Kidney glomerular epithelial cell (primary cell): Measurements from ENCODE around the gene ZDHHC17.
"Not testable (repeated sequence)": the region's sequence is repeated elsewhere in the genome, so short reads cannot be mapped to it uniquely, and the experiment has no call there.

Source experiments
- DNase-seq: peaks from one replicate; lab custom pipeline; 2025; lab: John Stamatoyannopoulos, UW

The ZDHHC17 gene, protein sequence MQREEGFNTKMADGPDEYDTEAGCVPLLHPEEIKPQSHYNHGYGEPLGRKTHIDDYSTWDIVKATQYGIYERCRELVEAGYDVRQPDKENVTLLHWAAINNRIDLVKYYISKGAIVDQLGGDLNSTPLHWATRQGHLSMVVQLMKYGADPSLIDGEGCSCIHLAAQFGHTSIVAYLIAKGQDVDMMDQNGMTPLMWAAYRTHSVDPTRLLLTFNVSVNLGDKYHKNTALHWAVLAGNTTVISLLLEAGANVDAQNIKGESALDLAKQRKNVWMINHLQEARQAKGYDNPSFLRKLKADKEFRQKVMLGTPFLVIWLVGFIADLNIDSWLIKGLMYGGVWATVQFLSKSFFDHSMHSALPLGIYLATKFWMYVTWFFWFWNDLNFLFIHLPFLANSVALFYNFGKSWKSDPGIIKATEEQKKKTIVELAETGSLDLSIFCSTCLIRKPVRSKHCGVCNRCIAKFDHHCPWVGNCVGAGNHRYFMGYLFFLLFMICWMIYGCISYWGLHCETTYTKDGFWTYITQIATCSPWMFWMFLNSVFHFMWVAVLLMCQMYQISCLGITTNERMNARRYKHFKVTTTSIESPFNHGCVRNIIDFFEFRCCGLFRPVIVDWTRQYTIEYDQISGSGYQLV

DNA sequence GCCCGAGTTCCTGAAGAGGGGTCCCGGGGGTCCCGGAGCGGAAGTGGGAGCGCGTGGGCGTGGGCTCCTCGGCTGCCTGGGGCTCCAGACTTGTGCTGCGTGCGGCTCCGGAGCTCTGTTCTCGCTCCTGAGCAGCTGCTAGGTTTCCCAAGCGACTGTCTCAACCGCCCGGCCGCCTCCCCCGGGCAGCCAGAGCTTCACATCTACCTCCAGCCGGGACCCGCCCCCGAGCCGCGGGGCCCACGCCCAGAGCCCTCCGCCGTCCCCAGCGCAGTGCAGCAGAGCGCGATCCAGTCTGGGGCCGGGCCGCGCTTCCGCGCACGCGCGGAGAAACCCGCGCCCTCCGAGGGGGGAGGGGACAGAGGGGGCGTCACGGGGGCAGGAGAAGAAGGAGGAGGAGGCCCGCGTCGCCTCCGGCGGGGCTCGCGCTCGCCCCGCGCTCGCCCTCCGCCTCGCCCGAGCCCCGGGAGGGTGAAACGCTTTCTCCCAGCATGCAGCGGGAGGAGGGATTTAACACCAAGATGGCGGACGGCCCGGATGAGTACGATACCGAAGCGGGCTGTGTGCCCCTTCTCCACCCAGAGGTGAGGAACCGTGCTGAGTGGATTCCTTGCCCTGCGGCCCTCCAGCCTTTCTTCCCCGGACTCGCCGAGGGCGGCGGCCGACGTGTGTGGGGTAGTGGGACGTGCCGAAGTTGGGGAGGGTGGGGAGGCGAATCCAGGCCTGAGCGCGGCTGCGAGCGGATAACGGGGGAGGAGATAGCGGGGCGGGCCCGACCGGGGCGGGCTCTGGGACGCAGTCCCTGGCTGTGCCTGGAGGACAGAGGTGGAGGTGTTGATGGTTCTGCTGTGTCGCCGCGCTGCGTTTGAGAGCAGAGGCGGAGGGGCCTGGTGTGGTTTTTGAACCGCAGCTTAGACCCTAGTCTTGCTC, at the start of gene ZDHHC17:
TSS of gene ZDHHC17 (plus strand) at position 370 of the 930 bp plus-strand sequence. CDS start at position 492, 122 bp downstream.
- DNase-seq, result peak; percentile 92

- no peak for DNase-seq
Measured at GRCh38 chr12:76714415-76714814, 49.5 kb upstream of the ZDHHC17 start.

DNA sequence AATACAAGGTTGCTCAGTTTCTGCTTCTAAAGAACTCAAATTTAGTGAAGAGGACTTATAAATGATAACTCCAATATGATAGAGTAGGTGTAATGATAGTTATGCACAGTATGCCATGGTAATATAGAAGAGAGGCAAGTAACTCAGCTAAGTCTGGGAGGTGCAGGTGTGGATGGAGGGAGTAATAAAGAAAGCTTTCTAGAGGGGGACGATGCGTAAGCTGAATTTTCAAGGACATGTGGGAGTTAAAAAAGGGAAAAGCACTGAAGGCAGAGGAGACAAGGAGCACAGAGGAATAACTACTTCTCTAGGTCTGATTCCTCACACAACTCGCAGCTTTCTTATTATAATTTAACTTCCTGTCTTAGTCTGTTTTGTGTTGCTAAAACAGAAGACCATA, 49.1 kb upstream of the ZDHHC17 start:
- DNase-seq, result no peak

DNA sequence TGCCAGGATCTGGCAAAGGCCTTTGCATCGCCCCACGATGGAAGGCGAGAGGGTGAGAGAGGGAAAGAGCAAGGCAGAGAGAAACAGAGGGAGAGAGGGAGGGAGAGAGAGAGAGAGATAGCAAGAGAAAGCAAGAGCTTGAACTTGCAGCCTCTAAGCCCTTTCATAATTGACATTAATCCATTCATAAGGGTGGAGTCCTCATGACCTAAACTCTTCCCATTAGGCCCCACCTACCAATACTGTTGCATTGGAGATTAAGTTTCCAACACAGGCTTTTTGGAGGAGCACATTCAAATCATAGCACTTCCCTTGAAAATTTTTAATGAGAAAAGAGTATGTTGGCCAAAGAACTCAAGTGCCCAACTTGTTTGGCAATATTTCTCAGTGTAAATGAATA, 48.6 kb upstream of the ZDHHC17 start:
- DNase-seq, result no peak

GRCh38 chr12:76717314-76717713, 46.6 kb upstream of the ZDHHC17 start:
- no peak for DNase-seq

DNA sequence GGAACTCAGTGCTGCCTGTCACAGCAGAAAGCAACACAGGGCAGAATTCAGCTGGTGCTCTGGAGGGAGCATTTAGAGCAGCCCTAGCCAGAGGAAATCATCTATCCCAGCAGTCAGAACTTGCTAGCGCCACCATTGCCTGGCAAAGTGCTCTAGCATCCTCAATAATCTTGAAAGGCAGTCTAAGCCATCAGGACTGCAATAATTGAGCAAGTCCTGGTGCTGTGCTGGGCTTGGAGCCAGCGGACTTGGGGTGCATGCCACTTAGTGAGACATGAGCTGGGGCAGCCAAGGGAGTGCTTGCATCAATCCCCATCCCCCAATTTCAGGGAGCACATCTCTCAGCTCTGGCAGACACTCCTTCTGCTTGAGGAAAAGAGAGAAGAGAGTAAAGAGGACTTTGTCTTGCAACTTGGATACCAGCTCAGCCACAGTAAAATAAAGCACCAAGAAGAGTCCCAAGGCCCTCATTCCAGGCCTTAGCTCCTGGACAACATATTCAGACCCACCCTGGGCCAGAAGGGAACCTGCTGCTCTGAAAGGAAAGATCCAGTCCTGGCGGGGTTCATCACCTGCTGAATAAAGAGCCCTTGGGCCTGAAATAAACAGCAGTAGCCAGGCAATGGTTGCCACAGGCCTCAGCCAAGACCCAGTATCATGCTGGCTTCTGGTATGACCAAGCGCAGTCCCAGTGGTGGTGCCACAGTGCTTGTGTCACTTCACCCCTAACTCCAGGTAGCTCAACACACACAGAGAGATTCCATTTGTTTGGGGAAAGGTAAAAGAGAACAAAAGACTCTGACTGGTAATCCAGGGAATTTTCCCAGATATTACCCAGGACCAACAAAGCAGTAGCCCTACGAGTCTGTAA, 44.5 kb upstream of the ZDHHC17 start:
- DNase-seq, result peak; percentile 20

DNA sequence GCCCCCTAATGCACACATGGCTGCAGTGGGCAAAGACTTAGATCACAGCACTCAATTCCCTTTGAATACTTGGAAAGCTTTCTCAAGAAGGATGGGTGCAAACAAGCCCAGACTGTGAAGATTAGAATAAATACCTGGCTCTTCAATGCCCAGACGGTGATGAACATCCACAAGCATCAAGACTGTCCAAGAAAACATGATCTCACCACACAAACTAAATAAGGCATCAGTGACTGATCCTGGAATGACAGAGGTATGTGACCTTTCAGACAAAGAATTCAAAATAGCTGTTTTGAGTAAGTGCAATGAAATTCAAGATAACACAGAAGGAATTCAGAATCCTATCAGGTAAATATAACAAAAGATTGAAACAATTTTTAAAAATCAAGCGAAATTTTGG, 43.8 kb upstream of the ZDHHC17 start:
- peak; percentile 96 for DNase-seq

DNA sequence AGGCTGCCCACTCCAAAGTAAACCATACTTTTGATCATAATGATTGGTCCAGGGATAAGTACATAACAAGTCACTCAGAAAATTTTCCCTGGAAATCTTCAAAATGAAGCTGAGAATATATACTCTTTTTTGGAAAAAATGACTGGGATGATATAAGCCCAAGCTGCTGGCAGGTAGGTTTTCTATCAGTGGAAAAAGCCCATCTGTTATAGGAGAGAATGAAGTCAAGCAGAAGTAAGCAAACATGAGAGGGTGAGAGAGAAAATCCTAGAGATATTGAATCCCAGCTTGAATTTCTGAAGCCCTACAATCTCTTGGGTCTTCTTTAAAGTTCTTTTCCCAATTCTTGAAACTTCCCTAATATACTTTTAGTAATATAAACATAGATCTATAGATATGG, 37.3 kb upstream of the ZDHHC17 start:
- no peak for DNase-seq

DNA sequence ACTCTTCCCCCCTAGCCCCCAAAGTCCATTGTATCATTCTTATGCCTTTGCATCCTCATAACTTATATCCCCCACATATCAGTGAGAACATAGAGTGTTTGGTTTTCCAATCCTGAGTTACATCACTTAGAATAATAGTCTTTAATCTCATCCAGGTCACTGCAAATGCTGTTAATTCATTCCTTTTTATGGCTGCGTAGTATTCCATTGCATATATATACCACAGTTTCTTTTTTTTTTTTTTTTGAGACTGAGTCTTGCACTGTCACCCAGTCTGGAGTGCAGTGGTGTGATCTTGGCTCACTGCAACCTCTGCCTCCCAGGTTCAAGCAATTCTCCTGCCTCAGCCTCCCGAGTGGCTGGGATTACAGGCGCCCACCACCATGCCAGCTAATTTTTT, 31.7 kb upstream of the ZDHHC17 start:
- not testable (repeated sequence) for DNase-seq

- DNase-seq, result not testable (repeated sequence)
Measured at GRCh38 chr12:76737689-76738088, 26.2 kb upstream of the ZDHHC17 start.

DNA sequence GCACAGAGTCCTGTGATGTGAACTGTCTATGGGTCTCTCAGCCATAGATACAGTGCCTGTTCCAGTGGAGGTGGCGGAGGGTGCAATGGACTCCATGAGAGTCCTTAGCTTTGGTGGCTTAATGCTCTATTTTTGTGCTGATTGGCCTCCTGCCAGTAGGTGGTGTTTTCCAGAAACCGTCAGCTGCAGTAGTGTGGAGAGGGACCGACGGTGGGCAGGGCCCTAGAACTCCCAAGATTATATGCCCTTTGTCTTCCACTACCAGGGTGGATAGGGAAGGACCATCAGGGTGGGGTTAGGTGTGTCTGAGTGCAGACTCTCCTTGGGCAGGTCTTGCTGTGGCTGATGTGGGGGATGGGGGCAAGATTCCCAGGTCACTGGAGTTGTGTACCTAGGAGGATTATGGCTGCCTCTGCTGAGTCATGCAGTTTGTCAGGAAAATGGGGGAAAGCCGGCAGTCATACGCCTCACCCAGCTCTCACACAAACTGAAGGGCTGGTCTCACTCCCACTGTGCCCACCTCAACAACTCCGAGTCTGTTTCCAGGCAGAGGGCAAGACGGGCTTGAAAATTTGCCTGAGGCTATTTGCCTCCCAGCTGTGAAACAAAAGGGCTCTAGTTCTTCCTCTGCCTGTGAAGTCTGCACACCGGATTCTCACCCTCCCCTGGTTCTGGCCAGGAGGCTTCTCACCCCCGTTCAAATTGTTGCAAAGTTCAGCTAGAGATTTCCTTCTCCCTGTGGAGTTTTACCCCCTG, 24.9 kb upstream of the ZDHHC17 start:
- DNase-seq, result no peak

- DNase-seq, result no peak
Measured at GRCh38 chr12:76739896-76740295, 24.0 kb upstream of the ZDHHC17 start.

DNA sequence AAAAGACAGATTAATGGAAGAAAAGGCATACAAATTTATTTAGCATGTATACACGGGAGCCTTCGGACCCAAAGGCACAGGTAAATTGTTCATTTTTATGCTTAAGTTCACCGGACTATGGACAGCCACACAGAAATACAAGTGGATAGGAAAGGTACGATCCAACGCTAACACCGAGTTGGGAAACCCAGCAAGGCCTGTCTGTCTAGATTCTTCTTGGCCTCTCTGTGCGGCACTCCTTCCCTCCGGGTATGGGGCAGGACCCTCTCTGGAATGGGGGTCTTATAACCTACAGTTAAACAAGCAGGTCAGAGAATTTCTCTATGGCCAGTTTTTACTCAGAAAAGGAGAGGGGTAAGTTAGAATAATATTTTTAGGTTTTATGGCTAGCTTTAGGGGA, 23.4 kb upstream of the ZDHHC17 start:
- no peak for DNase-seq

- DNase-seq, result no peak
Measured at GRCh38 chr12:76745343-76745742, 18.6 kb upstream of the ZDHHC17 start.

GRCh38 chr12:76746516-76746915, 17.4 kb upstream of the ZDHHC17 start:
- no peak for DNase-seq

DNA sequence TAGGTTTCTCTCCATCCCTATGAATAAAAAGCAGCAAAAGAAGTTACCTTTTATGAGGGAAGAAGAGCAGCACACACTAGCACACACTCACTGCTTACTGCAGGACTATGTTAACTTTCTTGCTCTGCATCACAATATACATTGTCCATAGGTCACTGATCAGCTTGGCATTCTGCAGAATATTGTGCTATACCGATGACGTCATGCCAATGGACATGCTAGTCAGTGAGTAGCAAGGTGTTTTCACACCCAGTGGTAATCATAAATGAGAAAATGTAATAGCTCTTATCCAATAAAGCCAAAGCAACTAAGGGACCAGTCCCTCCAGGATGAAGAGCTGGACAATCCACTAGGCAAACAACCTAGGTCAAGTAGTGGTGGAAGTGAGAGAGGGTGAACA, 16.7 kb upstream of the ZDHHC17 start:
- DNase-seq, result no peak

DNA sequence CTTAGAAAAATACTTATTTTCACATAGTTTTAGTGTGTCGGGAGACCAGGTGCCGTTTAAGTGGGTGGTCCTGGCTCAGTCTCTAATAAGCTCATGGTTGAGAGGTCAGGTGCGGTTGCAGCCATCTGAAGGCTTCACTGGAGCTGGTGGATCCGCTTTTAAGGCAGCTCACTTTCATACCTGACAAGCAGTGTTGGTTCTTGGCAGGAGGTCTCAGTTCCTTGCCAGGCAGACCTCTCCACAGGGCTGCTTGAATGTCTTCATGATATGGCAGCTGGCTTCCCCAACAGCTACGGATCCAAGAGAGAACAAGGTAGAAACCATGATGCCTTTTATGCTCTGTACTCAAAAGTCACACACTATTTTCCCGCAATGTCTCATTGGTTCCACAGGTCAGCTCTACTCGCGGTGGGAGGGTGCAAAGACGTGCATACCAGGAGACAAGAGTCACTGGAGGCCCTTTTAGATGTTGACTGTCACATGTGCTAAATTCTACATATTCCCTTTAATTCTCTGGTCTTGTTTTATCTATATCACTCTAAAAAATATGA, 8.0 kb upstream of the ZDHHC17 start:
- DNase-seq, result no peak

- DNase-seq, result peak; percentile 16
Measured at GRCh38 chr12:76757694-76758093, 6.2 kb upstream of the ZDHHC17 start.

DNA sequence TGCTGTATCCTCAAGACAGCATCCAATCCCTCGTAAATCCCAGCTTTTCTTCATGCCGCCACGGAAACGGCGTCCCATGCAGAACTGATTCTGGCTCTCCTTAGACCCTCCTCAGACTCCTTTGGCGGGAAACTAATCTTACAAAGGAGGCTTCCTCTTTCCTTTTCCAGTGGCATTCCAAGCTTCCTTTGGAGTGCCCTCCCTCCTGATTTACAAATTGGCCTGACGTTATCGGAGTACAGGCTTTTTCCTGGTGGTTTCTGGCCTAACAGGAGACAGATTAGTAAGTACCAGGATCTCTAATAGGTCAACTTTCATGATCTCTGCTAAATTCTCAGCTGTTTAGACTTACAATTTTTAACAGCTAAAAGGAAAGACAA, 1.3 kb upstream of the ZDHHC17 start:
- no peak for DNase-seq

DNA sequence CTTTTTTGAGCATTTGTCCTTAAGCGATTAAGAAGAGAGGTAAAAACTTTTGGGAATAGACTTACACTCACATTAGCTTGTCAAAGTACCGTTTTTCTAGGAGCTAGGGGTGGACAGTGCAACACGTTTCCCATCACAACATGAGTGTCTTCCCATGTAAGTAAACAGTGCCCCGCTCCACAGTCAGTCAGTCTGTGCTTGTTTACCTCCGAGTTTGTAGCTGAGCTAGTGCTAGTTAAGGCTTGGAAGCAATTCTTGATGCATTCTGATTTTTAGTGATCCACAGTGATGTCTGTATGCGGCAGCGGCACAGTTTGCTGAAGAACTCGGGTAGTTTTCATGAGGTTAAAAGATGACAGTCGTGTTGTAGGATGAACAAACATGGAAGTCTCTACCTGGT, 941 bp downstream of the ZDHHC17 start:
- DNase-seq, result no peak

DNA sequence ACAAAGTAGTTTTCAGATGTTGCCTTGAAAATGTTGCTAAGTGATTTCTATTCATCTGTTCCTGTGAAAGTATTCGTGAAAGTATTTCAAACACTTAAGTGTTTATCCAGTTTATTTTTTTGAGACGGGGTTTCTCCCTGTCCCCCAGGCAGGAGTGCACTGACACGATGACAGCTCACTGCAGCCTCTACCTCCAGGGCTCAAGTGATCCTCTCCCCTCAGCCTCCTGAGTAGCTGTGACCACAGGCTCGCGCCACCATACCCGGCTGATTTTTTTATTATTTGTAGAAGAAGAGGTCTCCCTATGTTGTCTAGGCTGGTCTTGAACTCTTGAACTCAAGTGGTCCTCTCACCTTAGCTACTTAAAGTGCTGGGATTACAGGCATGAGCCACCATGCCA, 1.7 kb downstream of the ZDHHC17 start:
- DNase-seq, result no peak
